ENCODE measurements around the gene MRPL42.

MRPL42 gene

GRCh38 chr12:93502802-93503623 is 35.7 kb downstream of the MRPL42 start:
- Histone ChIP-seq H3K79me2 (ENCODE audit: control insufficient read depth, low read length) (no peaks in the 10 kb centered on the region), H3K27ac (ENCODE audit: low read depth, low read length) (no peak overlapping the region), H4K20me1 (ENCODE audit: control insufficient read depth, insufficient read depth, low read depth, low read length) (0 out of 2 replicates have a peak, but pooled peaks cover 5% of the 10 kb centered on the region), H3K4me2 (ENCODE audit: low read length) (no peak overlapping the region), H3K4me1 (ENCODE audit: control insufficient read depth, low read length) (no peaks in the 10 kb centered on the region), H3K4me3 (ENCODE audit: low read length) (no peak overlapping the region), H3K36me3 (ENCODE audit: control insufficient read depth, low read length) (peaks cover 25% of the 10 kb centered on the region), H3K9me2 (replicated peaks; ENCODE audit: control insufficient read depth, low read length) (no peaks in the 10 kb centered on the region), H3K9me3 (ENCODE audit: control insufficient read depth, insufficient read depth, low read length) (no peaks in the 10 kb centered on the region), H3F3A (ENCODE audit: control insufficient read depth, insufficient read depth) (peaks cover 15% of the 10 kb centered on the region), H3K27me3 (ENCODE audit: control insufficient read depth, low read length) (no peaks in the 10 kb centered on the region)
- TF ChIP-seq EZH2phosphoT487 (IDR thresholded peaks at IDR 0.05; ENCODE audit: borderline replicate concordance, low read length) (no peak), CTCF (IDR thresholded peaks at IDR 0.05; ENCODE audit: low read depth, low read length, poor library complexity, severe bottlenecking) (peak; percentile 90)

- Histone ChIP-seq H3F3A (ENCODE audit: control insufficient read depth, insufficient read depth) (peaks cover 5% of the 10 kb centered on the region; the same call in 1 of the 2 replicates), H3K4me2 (ENCODE audit: low read length) (no peak overlapping the region), H3K79me2 (ENCODE audit: control insufficient read depth, low read length) (no peaks in the 10 kb centered on the region), H3K9me2 (replicated peaks; ENCODE audit: control insufficient read depth, low read length) (no peaks in the 10 kb centered on the region), H3K27ac (ENCODE audit: low read depth, low read length) (no peak overlapping the region), H3K9me3 (ENCODE audit: control insufficient read depth, insufficient read depth, low read length) (no peaks in the 10 kb centered on the region), H3K36me3 (ENCODE audit: control insufficient read depth, low read length) (peaks cover 12% of the 10 kb centered on the region), H4K20me1 (ENCODE audit: control insufficient read depth, insufficient read depth, low read depth, low read length) (0 out of 2 replicates have a peak, but pooled peaks cover 5% of the 10 kb centered on the region), H3K4me3 (ENCODE audit: low read length) (no peak overlapping the region), H3K27me3 (ENCODE audit: control insufficient read depth, low read length) (no peaks in the 10 kb centered on the region), H3K4me1 (ENCODE audit: control insufficient read depth, low read length) (no peaks in the 10 kb centered on the region)
- no peak for TF ChIP-seq CTCF (IDR thresholded peaks at IDR 0.05; ENCODE audit: low read depth, low read length, poor library complexity, severe bottlenecking)
- no peak for TF ChIP-seq EZH2phosphoT487 (IDR thresholded peaks at IDR 0.05; ENCODE audit: borderline replicate concordance, low read length)
Measured at GRCh38 chr12:93507165-93507564, 39.9 kb downstream of the MRPL42 start.

- H4K20me1 ChIP-seq (ENCODE audit: control insufficient read depth, insufficient read depth, low read depth, low read length), result 0 out of 2 replicates have a peak, but pooled peaks cover 3% of the 10 kb centered on the region
Measured at GRCh38 chr12:93509506-93509905, 42.2 kb downstream of the MRPL42 start.

More at GRCh38 chr12:93509506-93509905, 42.2 kb downstream of the MRPL42 start:
- no peaks in the 10 kb centered on the region for H3K9me3 ChIP-seq (ENCODE audit: control insufficient read depth, insufficient read depth, low read length)
- TF ChIP-seq EZH2phosphoT487 (IDR thresholded peaks at IDR 0.05; ENCODE audit: borderline replicate concordance, low read length) (no peak), CTCF (IDR thresholded peaks at IDR 0.05; ENCODE audit: low read depth, low read length, poor library complexity, severe bottlenecking) (no peak)
- H3K79me2 ChIP-seq (ENCODE audit: control insufficient read depth, low read length), result no peaks in the 10 kb centered on the region
- no peaks in the 10 kb centered on the region for H3K4me1 ChIP-seq (ENCODE audit: control insufficient read depth, low read length)
- no peaks in the 10 kb centered on the region for H3K9me2 ChIP-seq (replicated peaks; ENCODE audit: control insufficient read depth, low read length)
- no peaks in the 10 kb centered on the region for H3K27me3 ChIP-seq (ENCODE audit: control insufficient read depth, low read length)
- peaks cover 5% of the 10 kb centered on the region for H3K36me3 ChIP-seq (ENCODE audit: control insufficient read depth, low read length)
- H3F3A ChIP-seq (ENCODE audit: control insufficient read depth, insufficient read depth), result no peaks in the 10 kb centered on the region; the same call in 1 of the 2 replicates
- no peak overlapping the region for H3K4me3 ChIP-seq (ENCODE audit: low read length)
- no peak overlapping the region for H3K27ac ChIP-seq (ENCODE audit: low read depth, low read length)
- no peak overlapping the region for H3K4me2 ChIP-seq (ENCODE audit: low read length)
